Gastroesophageal sphincter (tissue), 4 donors: Measurements from ENCODE around the gene PRR22. TPM values are rescaled to one million over a fixed set of nuclear protein-coding genes. Genes with fewer than 3 reads are reported as not detected.
"Not testable (repeated sequence)": the region's sequence is repeated elsewhere in the genome, so short reads cannot be mapped to it uniquely, and the experiment has no call there.

Experiments used
- ATAC-seq: fragments of 150-250 bp; one replicate; pipeline ENCODE4 v1.9.1; 2016; ENCODE audit warnings: mild to moderate bottlenecking, moderate library complexity
- H3K27ac ChIP-seq, 4 donors: fragments of 200-600 bp; sonication (generic) in 3 of 4; 1 replicate in 3 of 4; 2 replicates in 1 of 4; pipeline ENCODE4 v1.5.1; 2016 to 2019
- H3K27me3 ChIP-seq: fragments of 200-600 bp; sonication (generic); one replicate; pipeline ENCODE4 v1.5.1; 2019
- H3K36me3 ChIP-seq, 2 donors: fragments of 200-600 bp; sonication (generic); one replicate each; pipeline ENCODE4 v1.5.1; 2019; ENCODE audit warnings: control low read depth in 1 of 2
- H3K4me1 ChIP-seq, 3 donors: fragments of 200-600 bp; sonication (generic); 1 replicate in 2 of 3; 2 replicates in 1 of 3; pipeline ENCODE4 v1.5.1; 2016 to 2019; ENCODE audit warnings: control low read depth in 2 of 3
- H3K4me3 ChIP-seq, 2 donors: fragments of 200-600 bp; sonication (generic); one replicate each; pipeline ENCODE4 v1.5.1; 2019; ENCODE audit warnings: mild to moderate bottlenecking in 1 of 2, moderate library complexity in 1 of 2
- H3K9me3 ChIP-seq, 3 donors: fragments of 200-600 bp; sonication (generic); one replicate each; pipeline ENCODE4 v1.5.1; 2017 to 2019; ENCODE audit warnings: control low read depth in 2 of 3
- CTCF ChIP-seq, 4 experiments: fragments of 200-600 bp in 2 of 4; fragments of 450-650 bp in 2 of 4; sonication (generic) in 1 of 4; IDR thresholded peaks; one replicate each; pipeline ENCODE4 v1.5.1; 2017 to 2019; ENCODE audit warnings: antibody characterized with exemption in 4 of 4, mild to moderate bottlenecking in 2 of 4, moderate library complexity in 2 of 4
- EP300 ChIP-seq: sonication (generic); formaldehyde crosslinking; IDR thresholded peaks from one replicate; pipeline ENCODE4 v1.6.1; 2017; ENCODE audit warnings: antibody characterized with exemption, mild to moderate bottlenecking
- POLR2A ChIP-seq, 2 donors: fragments of 450-650 bp; IDR thresholded peaks; one replicate each; pipeline ENCODE4 v1.6.1; 2017; ENCODE audit warnings: antibody characterized with exemption in 2 of 2, mild to moderate bottlenecking in 2 of 2, moderate library complexity in 1 of 2
- POLR2AphosphoS5 ChIP-seq: sonication (generic); formaldehyde crosslinking; IDR thresholded peaks from one replicate; pipeline ENCODE4 v1.6.1; 2017; ENCODE audit warnings: antibody characterized with exemption
- whole genome bisulfite sequencing, 2 donors: methylation state at CpG; one replicate each; pipeline ENCODE4 v1.1.5; 2018; ENCODE audit warnings: low coverage in 1 of 2; 5-methylcytosine and 5-hydroxymethylcytosine counted together
- total RNA-seq, 4 donors: library from RNA; depleted of rRNA; stranded (reverse); fragments of >200 nt; gene quantifications; one replicate each; pipeline ENCODE4 v1.1.0, GENCODE V29; 2016

Gene PRR22
- total RNA-seq, 4 donors from 2014 or later: 0.40 TPM; not detected in 3

DNA sequence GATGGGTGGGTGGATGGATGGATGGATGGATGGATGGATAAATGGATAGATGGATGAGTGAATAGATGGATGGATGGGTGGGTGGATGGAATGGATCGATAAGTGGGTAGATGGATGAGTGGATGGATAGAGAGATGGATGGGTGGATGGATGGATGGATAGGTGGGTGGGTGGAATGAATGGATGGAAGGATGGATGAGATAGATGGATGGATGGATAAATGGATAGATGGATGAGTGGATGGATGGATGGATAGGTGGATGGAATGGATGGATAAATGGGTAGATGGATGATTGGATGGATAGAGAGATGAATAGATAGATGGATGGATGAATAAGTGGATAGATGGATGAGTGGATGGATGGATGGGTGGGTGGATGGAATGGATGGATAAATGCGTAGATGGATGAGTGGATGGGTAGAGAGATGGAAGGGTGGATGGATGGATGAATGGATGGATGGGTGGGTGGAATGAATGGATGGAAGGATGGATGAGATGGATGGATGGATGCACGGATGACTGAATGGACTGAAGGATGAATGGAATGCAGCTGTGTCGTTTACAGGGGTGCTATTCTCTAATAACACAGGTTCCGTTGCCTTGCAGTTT, 21.8 kb downstream of the PRR22 start:
- no peak for ATAC-seq
- H3K4me1 ChIP-seq: no peaks in the 10 kb centered on the region
- 82% methylated on average over 5 of the region's 5 CpGs for WGBS, 2 donors
- H3K4me3 ChIP-seq: no peak overlapping the region
- no peak for TF ChIP-seq POLR2AphosphoS5
- no peak for TF ChIP-seq CTCF (IDR thresholded peaks at IDR 0.05)
- TF ChIP-seq EP300: no peak
- no peak for TF ChIP-seq POLR2A (IDR thresholded peaks at IDR 0.05)
- H3K9me3 ChIP-seq: no peaks in the 10 kb centered on the region
- H3K27ac ChIP-seq: no peak overlapping the region
- peaks cover 10% of the 10 kb centered on the region for H3K27me3 ChIP-seq
- H3K36me3 ChIP-seq: no peaks in the 10 kb centered on the region

DNA sequence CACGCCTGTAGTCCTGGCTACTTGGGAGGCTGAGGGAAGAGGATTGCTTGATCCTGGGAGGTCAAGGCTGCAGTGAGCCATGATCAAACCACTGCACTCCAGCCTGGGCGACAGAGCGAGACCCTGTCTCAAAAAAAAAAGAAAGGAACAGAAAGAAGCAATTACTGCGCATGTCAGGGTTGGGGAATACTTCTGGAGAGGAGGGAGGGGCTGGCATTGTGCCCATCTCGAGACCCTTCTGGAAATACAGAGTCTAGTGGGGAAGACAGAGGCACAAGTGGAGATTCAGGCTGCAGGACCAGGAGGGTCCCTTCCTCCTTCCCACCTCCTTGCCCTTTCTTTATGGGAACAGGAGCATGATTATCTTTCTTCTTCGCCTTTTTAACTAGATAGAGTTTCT, 30.8 kb downstream of the PRR22 start:
- Histone ChIP-seq H3K9me3 (no peaks in the 10 kb centered on the region), H3K36me3 (no peaks in the 10 kb centered on the region), H3K4me3 (no peak overlapping the region), H3K4me1 (no peaks in the 10 kb centered on the region), H3K27me3 (peaks cover 39% of the 10 kb centered on the region), H3K27ac (no peak overlapping the region)
- 65 to 75% methylated on average over 5 to 6 of the region's 6 CpGs for WGBS, 2 donors
- no peak for TF ChIP-seq CTCF (IDR thresholded peaks at IDR 0.05)
- TF ChIP-seq EP300: no peak
- no peak for TF ChIP-seq POLR2AphosphoS5
- no peak for TF ChIP-seq POLR2A (IDR thresholded peaks at IDR 0.05)
- no peak for ATAC-seq

DNA sequence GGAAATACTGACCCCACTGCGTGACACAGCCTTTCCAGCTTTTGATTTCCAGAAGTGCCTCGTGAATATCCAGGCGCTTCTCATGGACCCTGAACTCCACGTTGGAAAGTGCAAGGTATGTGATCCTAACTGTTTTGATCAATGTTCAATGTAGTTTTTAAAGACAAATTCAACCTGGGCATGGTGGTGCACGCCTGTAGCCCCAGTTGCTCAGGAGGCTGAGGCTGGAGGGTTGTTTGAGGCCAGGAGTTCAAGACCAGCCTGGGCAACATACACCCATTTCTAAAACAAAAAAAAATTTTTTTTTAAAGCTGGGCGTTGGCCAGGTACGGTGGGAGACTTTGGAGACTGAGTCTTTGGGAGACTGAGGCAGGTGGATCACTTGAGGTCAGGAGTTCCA, 32.8 kb downstream of the PRR22 start:
- Histone ChIP-seq H3K27ac (no peak overlapping the region), H3K4me1 (no peaks in the 10 kb centered on the region), H3K36me3 (no peaks in the 10 kb centered on the region), H3K27me3 (peaks cover 47% of the 10 kb centered on the region), H3K9me3 (no peaks in the 10 kb centered on the region), H3K4me3 (no peak overlapping the region)
- no peak for TF ChIP-seq POLR2AphosphoS5
- no peak for TF ChIP-seq POLR2A (IDR thresholded peaks at IDR 0.05)
- TF ChIP-seq CTCF (IDR thresholded peaks at IDR 0.05): no peak
- TF ChIP-seq EP300: no peak
- no peak for ATAC-seq
- WGBS, 2 donors: 80 to 96% methylated on average over 4 to 7 of the region's 7 CpGs

DNA sequence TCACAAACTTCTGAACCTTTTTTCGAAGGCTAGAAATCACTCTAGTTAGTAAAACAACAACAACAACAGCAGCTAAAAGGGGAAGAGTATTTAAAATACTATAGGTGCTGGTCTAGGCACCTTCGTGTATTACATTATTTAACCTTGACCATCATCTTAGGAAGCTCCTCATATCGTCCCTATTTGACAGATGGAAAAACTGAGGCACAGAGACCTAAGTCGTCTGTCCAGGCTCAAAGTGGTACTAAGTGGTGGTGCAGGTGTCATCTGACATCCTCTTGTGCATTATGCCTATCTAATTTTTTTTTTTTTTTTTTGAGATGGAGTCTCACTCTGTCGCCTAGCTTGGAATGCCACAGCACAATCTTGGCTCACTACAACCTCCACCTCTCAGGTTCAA, 35.0 kb downstream of the PRR22 start:
- no peaks in the 10 kb centered on the region for H3K4me1 ChIP-seq
- H3K27ac ChIP-seq: no peak overlapping the region
- H3K4me3 ChIP-seq: no peak overlapping the region
- H3K27me3 ChIP-seq: peaks cover 66% of the 10 kb centered on the region
- no peak for TF ChIP-seq POLR2AphosphoS5
- no peak for TF ChIP-seq EP300
- TF ChIP-seq CTCF (IDR thresholded peaks at IDR 0.05): no peak
- TF ChIP-seq POLR2A (IDR thresholded peaks at IDR 0.05): no peak
- ATAC-seq: no peak
- no peaks in the 10 kb centered on the region for H3K9me3 ChIP-seq
- no peaks in the 10 kb centered on the region for H3K36me3 ChIP-seq
- WGBS, 2 donors: 86 to 87% methylated on average over 4 of the region's 5 CpGs

DNA sequence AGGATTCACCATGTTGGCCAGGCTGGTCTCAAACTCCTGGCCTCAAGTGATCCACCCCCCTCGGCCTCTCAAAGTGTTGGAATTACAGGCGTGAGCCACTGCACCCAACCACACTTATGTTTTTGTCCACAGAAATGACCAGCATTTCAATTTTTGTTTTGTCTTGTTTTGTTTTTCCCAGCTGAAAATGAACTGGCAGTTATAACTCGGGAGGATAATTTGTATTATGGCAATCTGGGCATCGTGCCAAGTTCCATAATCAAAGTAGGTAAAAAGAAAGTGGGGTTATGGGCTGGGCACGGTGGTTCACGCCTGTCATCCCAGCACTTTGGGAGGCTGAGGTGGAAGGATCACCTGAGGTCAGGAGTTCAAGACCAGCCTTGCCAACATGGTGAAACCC, 35.6 kb downstream of the PRR22 start:
- WGBS, 2 donors: 18 to 26% methylated on average over 4 to 6 of the region's 6 CpGs
- not testable (repeated sequence) for H3K36me3 ChIP-seq, H3K9me3 ChIP-seq, H3K4me3 ChIP-seq, H3K4me1 ChIP-seq, ATAC-seq, H3K27ac ChIP-seq
- peaks cover 71% of the 10 kb centered on the region for H3K27me3 ChIP-seq

- not testable (repeated sequence) for H3K4me3 ChIP-seq, H3K36me3 ChIP-seq, ATAC-seq, H3K4me1 ChIP-seq, H3K27ac ChIP-seq, H3K9me3 ChIP-seq
- WGBS, 2 donors: 100% methylated on average over 1 of the region's 10 CpGs
- peaks cover 52% of the 10 kb centered on the region for H3K27me3 ChIP-seq
These were observed 39.5 kb downstream of the PRR22 start for GRCh38 chr19:5744999-5745398.
